ENCODE data around the gene RIMS1. TPM values are rescaled to one million over a fixed set of nuclear protein-coding genes. Genes with fewer than 3 reads are reported as not detected.

The RIMS1 gene
- total RNA-seq, 1 donor from 2014 or later: 24.7 TPM

DNA sequence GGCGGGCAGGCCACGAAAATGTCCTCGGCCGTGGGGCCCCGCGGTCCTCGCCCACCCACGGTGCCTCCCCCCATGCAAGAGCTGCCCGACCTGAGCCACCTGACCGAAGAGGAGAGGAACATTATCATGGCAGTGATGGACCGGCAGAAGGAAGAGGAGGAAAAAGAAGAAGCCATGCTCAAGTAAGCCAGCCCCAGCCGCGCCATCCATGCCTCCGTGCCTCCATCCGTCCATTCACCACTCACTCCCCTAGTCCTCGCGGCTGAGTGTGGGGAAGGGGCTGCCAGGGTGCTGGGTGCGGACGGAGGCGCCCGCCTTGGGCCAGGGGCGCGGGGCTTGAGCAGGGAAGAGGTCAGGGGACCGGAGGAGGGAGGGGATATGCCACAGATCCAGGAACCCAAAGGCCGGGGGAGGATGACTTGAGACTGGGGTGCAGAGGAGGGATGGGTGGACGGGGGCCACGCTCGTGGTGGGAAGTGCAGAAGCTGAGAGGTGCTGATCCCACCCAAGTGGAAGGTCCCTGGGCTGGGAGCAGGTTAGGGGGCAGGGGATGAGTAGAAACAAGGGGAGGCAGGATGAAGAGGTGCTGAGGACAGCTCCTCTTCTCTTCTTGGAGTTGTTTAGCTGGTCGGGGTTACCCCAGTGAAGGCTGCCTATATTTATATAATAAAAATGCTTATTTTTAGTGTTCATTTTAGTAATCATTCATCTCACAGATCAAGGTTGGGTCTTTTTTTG lies 825 bp downstream of the RIMS1 start:
- DNase-seq (ENCODE audit: extremely low spot score, unreplicated experiment): no peak
- H3K27ac Mint-ChIP-seq (ENCODE audit: unreplicated experiment): no peak overlapping the region
- peaks cover 82% of the 10 kb centered on the region for H3K27me3 Mint-ChIP-seq (ENCODE audit: unreplicated experiment)

GRCh38 chr6:71887744-71888230 lies 1.4 kb downstream of the RIMS1 start:
- Mint-ChIP-seq H3K4me3 (ENCODE audit: unreplicated experiment) (no peak overlapping the region), H3K27ac (ENCODE audit: unreplicated experiment) (no peak overlapping the region), H3K9me3 (ENCODE audit: unreplicated experiment) (no peaks in the 10 kb centered on the region), H3K4me1 (ENCODE audit: unreplicated experiment) (peaks cover 8% of the 10 kb centered on the region), H3K27me3 (ENCODE audit: unreplicated experiment) (peaks cover 83% of the 10 kb centered on the region), H3K36me3 (ENCODE audit: unreplicated experiment) (no peaks in the 10 kb centered on the region)
- TF ChIP-seq, protein P1, sequence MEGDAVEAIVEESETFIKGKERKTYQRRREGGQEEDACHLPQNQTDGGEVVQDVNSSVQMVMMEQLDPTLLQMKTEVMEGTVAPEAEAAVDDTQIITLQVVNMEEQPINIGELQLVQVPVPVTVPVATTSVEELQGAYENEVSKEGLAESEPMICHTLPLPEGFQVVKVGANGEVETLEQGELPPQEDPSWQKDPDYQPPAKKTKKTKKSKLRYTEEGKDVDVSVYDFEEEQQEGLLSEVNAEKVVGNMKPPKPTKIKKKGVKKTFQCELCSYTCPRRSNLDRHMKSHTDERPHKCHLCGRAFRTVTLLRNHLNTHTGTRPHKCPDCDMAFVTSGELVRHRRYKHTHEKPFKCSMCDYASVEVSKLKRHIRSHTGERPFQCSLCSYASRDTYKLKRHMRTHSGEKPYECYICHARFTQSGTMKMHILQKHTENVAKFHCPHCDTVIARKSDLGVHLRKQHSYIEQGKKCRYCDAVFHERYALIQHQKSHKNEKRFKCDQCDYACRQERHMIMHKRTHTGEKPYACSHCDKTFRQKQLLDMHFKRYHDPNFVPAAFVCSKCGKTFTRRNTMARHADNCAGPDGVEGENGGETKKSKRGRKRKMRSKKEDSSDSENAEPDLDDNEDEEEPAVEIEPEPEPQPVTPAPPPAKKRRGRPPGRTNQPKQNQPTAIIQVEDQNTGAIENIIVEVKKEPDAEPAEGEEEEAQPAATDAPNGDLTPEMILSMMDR (IDR thresholded peaks at IDR 0.05): no peak
- DNase-seq (ENCODE audit: extremely low spot score, unreplicated experiment): no peak

More for the DNA sequence above, 825 bp downstream of the RIMS1 start:
- TF ChIP-seq, protein P1 (IDR thresholded peaks at IDR 0.05): peak; percentile 24
- Mint-ChIP-seq H3K4me3 (ENCODE audit: unreplicated experiment) (peak overlapping the region; percentile 68), H3K9me3 (ENCODE audit: unreplicated experiment) (no peaks in the 10 kb centered on the region), H3K4me1 (ENCODE audit: unreplicated experiment) (peaks cover 8% of the 10 kb centered on the region), H3K36me3 (ENCODE audit: unreplicated experiment) (no peaks in the 10 kb centered on the region)

DNA sequence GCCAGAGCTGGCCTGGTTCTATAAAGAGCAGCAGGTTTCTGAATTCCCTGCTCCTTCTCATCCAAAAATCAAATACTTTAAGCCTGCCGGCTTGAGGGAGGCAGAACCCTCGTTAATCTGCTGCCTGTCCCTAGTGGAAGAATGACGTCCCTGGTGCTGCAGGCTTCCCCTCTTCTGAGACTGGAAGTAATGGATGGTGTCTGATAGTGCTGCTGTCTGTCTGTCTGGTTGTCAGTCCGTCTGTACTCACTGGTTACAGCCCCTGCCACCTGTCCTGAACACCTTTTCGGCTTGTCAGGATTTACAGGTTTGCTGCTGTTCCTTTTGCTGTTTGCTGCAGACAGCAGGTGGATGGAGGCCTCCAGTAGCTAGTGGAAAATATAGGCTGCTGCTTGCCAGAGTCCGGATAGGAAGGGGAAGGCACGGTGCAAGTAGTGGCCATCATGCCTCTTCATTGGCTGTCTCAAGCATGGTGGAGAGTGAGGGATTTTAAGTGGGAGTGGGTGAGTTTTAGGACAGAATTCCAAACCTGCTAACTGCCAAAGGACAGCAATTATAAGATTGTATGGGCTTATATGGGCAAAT lies 2.5 kb downstream of the RIMS1 start:
- Mint-ChIP-seq H3K27me3 (ENCODE audit: unreplicated experiment) (peaks cover 83% of the 10 kb centered on the region), H3K27ac (ENCODE audit: unreplicated experiment) (no peak overlapping the region), H3K4me1 (ENCODE audit: unreplicated experiment) (peaks cover 8% of the 10 kb centered on the region), H3K36me3 (ENCODE audit: unreplicated experiment) (no peaks in the 10 kb centered on the region), H3K4me3 (ENCODE audit: unreplicated experiment) (no peak overlapping the region), H3K9me3 (ENCODE audit: unreplicated experiment) (no peaks in the 10 kb centered on the region)
- TF ChIP-seq, protein P1 (IDR thresholded peaks at IDR 0.05): no peak
- no peak for DNase-seq (ENCODE audit: extremely low spot score, unreplicated experiment)

DNA sequence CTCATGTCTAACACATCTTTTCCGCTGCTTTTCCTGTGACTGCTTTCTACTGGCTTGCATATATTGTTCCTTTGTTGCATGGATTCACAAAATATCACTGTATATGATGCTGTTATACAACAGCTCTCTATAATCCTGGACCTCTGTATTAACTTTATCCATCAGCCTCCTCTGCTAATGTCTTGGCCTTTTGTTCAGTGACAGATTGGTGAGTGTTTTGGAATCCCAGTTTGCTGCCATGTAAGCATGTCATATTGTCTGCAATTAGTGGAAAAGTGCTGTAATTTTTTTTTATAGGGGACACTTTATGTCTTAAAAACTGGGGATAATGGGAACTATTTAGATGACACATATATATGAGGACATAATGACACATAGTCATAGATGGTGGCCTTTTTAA lies 3.0 kb downstream of the RIMS1 start:
- Mint-ChIP-seq H3K4me3 (ENCODE audit: unreplicated experiment) (no peak overlapping the region), H3K9me3 (ENCODE audit: unreplicated experiment) (no peaks in the 10 kb centered on the region), H3K4me1 (ENCODE audit: unreplicated experiment) (peaks cover 8% of the 10 kb centered on the region), H3K36me3 (ENCODE audit: unreplicated experiment) (no peaks in the 10 kb centered on the region), H3K27ac (ENCODE audit: unreplicated experiment) (no peak overlapping the region), H3K27me3 (ENCODE audit: unreplicated experiment) (peaks cover 80% of the 10 kb centered on the region)
- DNase-seq (ENCODE audit: extremely low spot score, unreplicated experiment): no peak
- TF ChIP-seq, protein P1 (IDR thresholded peaks at IDR 0.05): no peak

- Mint-ChIP-seq H3K4me3 (ENCODE audit: unreplicated experiment) (no peak overlapping the region), H3K27me3 (ENCODE audit: unreplicated experiment) (peaks cover 67% of the 10 kb centered on the region), H3K36me3 (ENCODE audit: unreplicated experiment) (no peaks in the 10 kb centered on the region), H3K9me3 (ENCODE audit: unreplicated experiment) (no peaks in the 10 kb centered on the region), H3K4me1 (ENCODE audit: unreplicated experiment) (no peaks in the 10 kb centered on the region), H3K27ac (ENCODE audit: unreplicated experiment) (no peak overlapping the region)
- TF ChIP-seq, protein P1 (IDR thresholded peaks at IDR 0.05): no peak
- DNase-seq (ENCODE audit: extremely low spot score, unreplicated experiment): no peak
Observed at GRCh38 chr6:71892641-71893040, 6.3 kb downstream of the RIMS1 start.

Data from osteocyte (in vitro differentiated cells).